ENCODE data around the gene UBE2G1.

Gene UBE2G1

DNA sequence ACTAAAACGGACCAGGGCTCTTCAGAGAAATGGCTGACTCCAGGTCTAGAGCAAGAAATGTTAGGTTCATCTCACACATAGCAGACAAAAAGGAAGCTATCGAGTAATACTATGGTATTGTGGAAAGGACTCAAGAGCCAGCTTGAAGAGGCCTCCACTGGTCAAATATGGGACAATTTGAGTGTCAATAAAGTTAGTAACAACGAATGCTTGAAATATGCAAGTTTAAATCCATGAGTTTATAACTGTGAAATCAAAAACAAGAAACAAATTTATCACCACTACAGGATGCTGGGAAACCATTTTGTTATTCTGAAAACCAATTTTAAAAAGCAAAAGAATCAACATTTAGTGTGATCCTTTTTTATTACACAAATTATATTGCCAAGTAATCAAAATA lies 52.3 kb downstream of the UBE2G1 start:
- H3K36me3 ChIP-seq (ENCODE audit: low read depth) = no peaks in the 10 kb centered on the region; the same call in 1 of the 2 replicates
- no peak for DNase-seq (ENCODE audit: low spot score)
- ATAC-seq (ENCODE audit: low read depth) = no peak
- H3K4me1 ChIP-seq (ENCODE audit: insufficient read depth, poor library complexity, severe bottlenecking) = peaks cover 12% of the 10 kb centered on the region
- H3K9me3 ChIP-seq (ENCODE audit: severe bottlenecking) = no peaks in the 10 kb centered on the region
- no peak overlapping the region for H3K4me3 ChIP-seq (ENCODE audit: severe bottlenecking)
- no peak for TF ChIP-seq CTCF (IDR thresholded peaks at IDR 0.05; ENCODE audit: poor library complexity, severe bottlenecking)
- no peaks in the 10 kb centered on the region for H3K27me3 ChIP-seq (ENCODE audit: insufficient read depth, poor library complexity, severe bottlenecking)
- H3K27ac ChIP-seq (ENCODE audit: poor library complexity, severe bottlenecking) = no peak overlapping the region

- Histone ChIP-seq H3K9me3 (ENCODE audit: severe bottlenecking) (no peaks in the 10 kb centered on the region), H3K27ac (ENCODE audit: poor library complexity, severe bottlenecking) (no peak overlapping the region), H3K4me3 (ENCODE audit: severe bottlenecking) (no peak overlapping the region), H3K36me3 (ENCODE audit: low read depth) (peaks cover 3% of the 10 kb centered on the region; the same call in 1 of the 2 replicates), H3K27me3 (ENCODE audit: insufficient read depth, poor library complexity, severe bottlenecking) (no peaks in the 10 kb centered on the region), H3K4me1 (ENCODE audit: insufficient read depth, poor library complexity, severe bottlenecking) (peaks cover 5% of the 10 kb centered on the region)
- no peak for TF ChIP-seq CTCF (IDR thresholded peaks at IDR 0.05; ENCODE audit: poor library complexity, severe bottlenecking)
- ATAC-seq (ENCODE audit: low read depth) (no peak), DNase-seq (ENCODE audit: low spot score) (no peak)
Measured at GRCh38 chr17:4313221-4314114, 53.0 kb downstream of the UBE2G1 start.

DNA sequence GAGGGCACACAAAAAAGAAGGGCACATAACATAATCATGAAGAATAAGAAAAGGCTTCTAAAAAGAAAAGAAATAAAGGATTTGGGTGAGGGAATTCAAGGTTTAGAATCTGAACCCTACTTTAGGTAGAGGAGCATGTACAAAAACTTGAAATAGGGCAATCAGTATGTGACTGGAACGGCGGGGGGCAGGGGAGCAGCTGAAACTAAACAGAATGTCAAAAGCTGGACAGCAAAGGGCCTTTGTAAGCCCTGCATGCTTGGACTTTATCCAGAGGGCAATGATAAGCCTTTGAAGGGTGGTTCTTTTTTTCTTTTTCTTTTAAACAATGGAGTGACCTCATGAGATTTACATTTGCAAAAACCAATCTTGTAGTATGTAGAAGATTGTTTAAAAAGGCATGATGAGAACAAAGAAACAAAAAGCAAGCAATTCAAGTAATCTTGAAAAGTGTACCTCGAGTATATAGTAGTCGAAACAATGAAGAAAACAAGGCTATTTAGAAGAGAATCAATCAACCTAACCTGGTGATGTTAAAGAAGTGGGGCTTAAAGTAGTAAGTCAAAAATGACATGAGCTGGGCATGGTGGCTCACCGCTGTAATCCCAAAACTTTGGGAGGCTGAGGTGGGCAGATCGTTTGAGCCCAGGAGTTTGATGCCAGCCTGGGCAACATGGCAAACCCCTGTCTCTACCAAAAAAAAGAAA lies 56.0 kb downstream of the UBE2G1 start:
- Histone ChIP-seq H3K4me3 (ENCODE audit: severe bottlenecking) (no peak overlapping the region), H3K27ac (ENCODE audit: poor library complexity, severe bottlenecking) (no peak overlapping the region), H3K36me3 (ENCODE audit: low read depth) (peaks cover 19% of the 10 kb centered on the region), H3K27me3 (ENCODE audit: insufficient read depth, poor library complexity, severe bottlenecking) (no peaks in the 10 kb centered on the region), H3K9me3 (ENCODE audit: severe bottlenecking) (no peaks in the 10 kb centered on the region), H3K4me1 (ENCODE audit: insufficient read depth, poor library complexity, severe bottlenecking) (no peaks in the 10 kb centered on the region)
- ATAC-seq (ENCODE audit: low read depth) = no peak
- DNase-seq (ENCODE audit: low spot score) = no peak
- no peak for TF ChIP-seq CTCF (IDR thresholded peaks at IDR 0.05; ENCODE audit: poor library complexity, severe bottlenecking)

GRCh38 chr17:4309897-4310296 lies 56.6 kb downstream of the UBE2G1 start:
- Histone ChIP-seq H3K36me3 (ENCODE audit: low read depth) (peaks cover 20% of the 10 kb centered on the region), H3K4me3 (ENCODE audit: severe bottlenecking) (no peak overlapping the region), H3K4me1 (ENCODE audit: insufficient read depth, poor library complexity, severe bottlenecking) (no peaks in the 10 kb centered on the region), H3K27me3 (ENCODE audit: insufficient read depth, poor library complexity, severe bottlenecking) (no peaks in the 10 kb centered on the region), H3K9me3 (ENCODE audit: severe bottlenecking) (no peaks in the 10 kb centered on the region), H3K27ac (ENCODE audit: poor library complexity, severe bottlenecking) (no peak overlapping the region)
- TF ChIP-seq CTCF (IDR thresholded peaks at IDR 0.05; ENCODE audit: poor library complexity, severe bottlenecking) = no peak
- no peak for ATAC-seq (ENCODE audit: low read depth)
- DNase-seq (ENCODE audit: low spot score) = no peak

Data from RWPE2 (cell line).